Osteoblast (primary cell): ENCODE data around the gene CHRNA5. TPM values are rescaled to one million over a fixed set of nuclear protein-coding genes. Genes with fewer than 3 reads are reported as not detected.

ENCODE experiments used
- DNase-seq: peaks from one replicate; pipeline ENCODE4 v3.0.0; 2011; ENCODE audit warnings: low spot score, mixed read lengths; ENCODE audit not compliant: insufficient read length; ENCODE audit errors: missing footprints
- H2AFZ ChIP-seq: 2 replicates; pipeline ENCODE4 v1.6.0; 2011; ENCODE audit warnings: mild to moderate bottlenecking, low read length
- H3K27ac ChIP-seq: 2 replicates; pipeline ENCODE4 v1.5.1; 2011; ENCODE audit warnings: mild to moderate bottlenecking, low read depth, low read length, moderate library complexity
- H3K27me3 ChIP-seq: 2 replicates; pipeline ENCODE4 v1.6.0; 2012; ENCODE audit warnings: mild to moderate bottlenecking, control low read depth, inconsistent platforms, low read length, moderate library complexity; ENCODE audit not compliant: insufficient read depth
- H3K36me3 ChIP-seq: 2 replicates; pipeline ENCODE4 v1.5.1; 2011; ENCODE audit warnings: mild to moderate bottlenecking, low read length, control low read depth, moderate library complexity; ENCODE audit not compliant: insufficient read depth
- H3K4me1 ChIP-seq: 2 replicates; pipeline ENCODE4 v1.5.1; 2011; ENCODE audit warnings: mild to moderate bottlenecking, low read length, control low read depth, moderate library complexity; ENCODE audit not compliant: insufficient read depth
- H3K4me2 ChIP-seq: 2 replicates; pipeline ENCODE4 v1.6.0; 2011; ENCODE audit warnings: mild to moderate bottlenecking, low read length; ENCODE audit not compliant: insufficient read depth
- H3K4me3 ChIP-seq: fragments of 200-600 bp; sonication (generic); 3 replicates; pipeline ENCODE4 v1.5.1; 2012; ENCODE audit warnings: mild to moderate bottlenecking, low read length, inconsistent platforms; ENCODE audit not compliant: insufficient read depth
- H3K79me2 ChIP-seq: 2 replicates; pipeline ENCODE4 v1.6.0; 2012; ENCODE audit warnings: mild to moderate bottlenecking, low read length, control low read depth, inconsistent platforms; ENCODE audit not compliant: insufficient read depth
- H3K9me3 ChIP-seq: 2 replicates; pipeline ENCODE4 v1.5.1; 2011; ENCODE audit warnings: low read depth, low read length, control low read depth
- H4K20me1 ChIP-seq: 2 replicates; pipeline ENCODE4 v1.6.0; 2012; ENCODE audit warnings: mild to moderate bottlenecking, low read length, control low read depth; ENCODE audit not compliant: insufficient read depth
- total RNA-seq: library from RNA; depleted of rRNA; stranded (reverse); fragments of >200 nt; gene quantifications from 2 replicates; pipeline ENCODE4 v1.2.3, GENCODE V29; 2012
- TF ChIP-seq, protein P1 (sequence below): IDR thresholded peaks from 2 replicates; pipeline ENCODE4 v1.5.1; 2011; ENCODE audit warnings: mild to moderate bottlenecking, low read depth, low read length, moderate library complexity; ENCODE audit errors: extremely low read depth

Gene CHRNA5
- total RNA-seq, 1 donor: 0.36 TPM

DNA sequence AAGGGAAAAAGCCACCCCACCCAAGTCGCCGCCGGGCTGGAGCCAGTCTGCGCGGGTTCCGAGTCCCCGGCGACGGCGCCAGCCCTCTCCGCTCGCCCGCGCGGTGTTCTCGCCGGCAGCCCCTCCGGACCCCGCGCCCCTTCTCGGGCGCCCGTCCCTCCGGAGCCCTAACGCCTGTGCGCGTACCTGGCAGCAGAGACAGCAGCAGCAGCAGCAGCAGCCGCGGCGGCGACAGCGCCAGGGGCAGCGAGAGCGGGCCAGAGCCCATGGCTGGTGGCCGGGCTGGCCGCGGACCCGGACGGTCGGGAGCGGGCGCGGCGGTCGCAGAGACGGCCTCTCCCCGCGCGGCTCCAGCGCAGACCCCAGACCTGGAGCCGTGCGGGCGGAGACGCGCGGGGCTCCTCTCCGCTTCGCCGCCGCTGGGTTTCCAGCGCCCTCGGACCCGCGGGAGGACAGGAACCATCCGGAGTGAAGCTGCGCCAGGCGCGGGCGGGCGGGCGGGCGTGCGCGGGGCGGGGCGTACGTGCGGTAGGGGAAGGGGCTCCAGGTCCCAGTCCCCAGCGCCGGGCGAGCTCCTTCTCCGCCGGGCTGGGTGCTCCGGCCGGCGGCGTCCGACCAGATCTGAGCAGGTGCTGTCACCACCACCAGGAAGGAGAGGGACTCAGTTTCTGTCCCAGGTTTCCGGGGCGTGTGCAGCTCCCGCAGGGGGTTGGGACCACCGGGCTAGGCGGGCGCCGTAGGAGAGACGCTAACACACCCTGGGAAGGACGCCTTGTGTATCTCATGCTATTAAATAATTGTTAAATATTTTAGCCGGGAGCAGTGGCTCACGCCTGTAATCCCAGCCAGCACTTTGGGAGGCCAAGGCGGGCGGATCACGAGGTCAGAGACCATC lies 55.5 kb downstream of the CHRNA5 start, which contains the start of gene CHRNA3:
Gene CHRNA3 (minus strand): TSS at position 470 of the 895 bp plus-strand sequence. CDS start 202 bp downstream, at position 268.
- Histone ChIP-seq H3K4me2 (no peak within 1 kb of the TSS), H4K20me1 (no peaks in the 10 kb centered on the region), H3K36me3 (no peaks in the 10 kb centered on the region), H3K9me3 (no peaks in the 10 kb centered on the region), H3K27me3 (peaks cover 50% of the 10 kb centered on the region), H3K4me1 (peaks cover 3% of the 10 kb centered on the region), H3K4me3 (no peak within 1 kb of the TSS), H3K79me2 (no peaks in the 10 kb centered on the region), H3K27ac (no peak within 1 kb of the TSS), H2AFZ (no peak within 1 kb of the TSS)
- TF ChIP-seq, protein P1, sequence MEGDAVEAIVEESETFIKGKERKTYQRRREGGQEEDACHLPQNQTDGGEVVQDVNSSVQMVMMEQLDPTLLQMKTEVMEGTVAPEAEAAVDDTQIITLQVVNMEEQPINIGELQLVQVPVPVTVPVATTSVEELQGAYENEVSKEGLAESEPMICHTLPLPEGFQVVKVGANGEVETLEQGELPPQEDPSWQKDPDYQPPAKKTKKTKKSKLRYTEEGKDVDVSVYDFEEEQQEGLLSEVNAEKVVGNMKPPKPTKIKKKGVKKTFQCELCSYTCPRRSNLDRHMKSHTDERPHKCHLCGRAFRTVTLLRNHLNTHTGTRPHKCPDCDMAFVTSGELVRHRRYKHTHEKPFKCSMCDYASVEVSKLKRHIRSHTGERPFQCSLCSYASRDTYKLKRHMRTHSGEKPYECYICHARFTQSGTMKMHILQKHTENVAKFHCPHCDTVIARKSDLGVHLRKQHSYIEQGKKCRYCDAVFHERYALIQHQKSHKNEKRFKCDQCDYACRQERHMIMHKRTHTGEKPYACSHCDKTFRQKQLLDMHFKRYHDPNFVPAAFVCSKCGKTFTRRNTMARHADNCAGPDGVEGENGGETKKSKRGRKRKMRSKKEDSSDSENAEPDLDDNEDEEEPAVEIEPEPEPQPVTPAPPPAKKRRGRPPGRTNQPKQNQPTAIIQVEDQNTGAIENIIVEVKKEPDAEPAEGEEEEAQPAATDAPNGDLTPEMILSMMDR: no peak
- peak; percentile 32 for DNase-seq

DNA sequence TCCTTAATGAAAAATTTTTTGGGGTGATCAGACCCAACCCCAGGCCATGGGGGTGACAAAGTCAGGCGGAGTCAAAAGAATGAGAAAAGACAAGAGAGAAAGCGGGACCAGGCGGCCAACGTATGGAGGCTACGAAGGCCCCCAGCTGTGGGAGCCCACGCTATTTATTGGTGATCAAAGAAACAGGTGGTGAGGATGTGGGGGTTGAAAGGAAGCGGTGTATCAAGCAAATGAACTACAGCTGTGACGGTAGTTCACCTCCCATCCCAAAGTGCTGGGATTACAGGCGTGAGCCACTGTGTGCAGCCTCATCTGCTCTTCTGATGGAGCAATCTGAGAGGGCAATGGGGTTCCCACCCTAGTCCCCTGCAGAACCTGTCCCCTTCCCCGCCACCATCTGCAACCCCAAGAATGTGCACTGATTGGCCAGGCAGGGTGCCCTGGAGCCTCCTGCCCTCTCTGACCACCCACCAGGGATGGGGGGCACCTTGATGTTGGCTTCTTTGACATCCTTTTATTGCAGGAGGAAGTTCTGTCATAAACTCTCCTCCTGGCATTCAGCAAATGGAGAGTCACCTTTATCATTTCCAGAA lies 56.6 kb downstream of the CHRNA5 start:
- H3K4me1 ChIP-seq: peaks cover 3% of the 10 kb centered on the region
- no peak overlapping the region for H3K4me3 ChIP-seq
- peaks cover 57% of the 10 kb centered on the region for H3K27me3 ChIP-seq
- no peaks in the 10 kb centered on the region for H3K9me3 ChIP-seq
- no peaks in the 10 kb centered on the region for H3K36me3 ChIP-seq
- DNase-seq: peak; percentile 79
- H2AFZ ChIP-seq: no peak overlapping the region
- H3K27ac ChIP-seq: no peak overlapping the region
- no peaks in the 10 kb centered on the region for H4K20me1 ChIP-seq
- no peaks in the 10 kb centered on the region for H3K79me2 ChIP-seq
- H3K4me2 ChIP-seq: no peak overlapping the region
- TF ChIP-seq, protein P1: no peak

DNA sequence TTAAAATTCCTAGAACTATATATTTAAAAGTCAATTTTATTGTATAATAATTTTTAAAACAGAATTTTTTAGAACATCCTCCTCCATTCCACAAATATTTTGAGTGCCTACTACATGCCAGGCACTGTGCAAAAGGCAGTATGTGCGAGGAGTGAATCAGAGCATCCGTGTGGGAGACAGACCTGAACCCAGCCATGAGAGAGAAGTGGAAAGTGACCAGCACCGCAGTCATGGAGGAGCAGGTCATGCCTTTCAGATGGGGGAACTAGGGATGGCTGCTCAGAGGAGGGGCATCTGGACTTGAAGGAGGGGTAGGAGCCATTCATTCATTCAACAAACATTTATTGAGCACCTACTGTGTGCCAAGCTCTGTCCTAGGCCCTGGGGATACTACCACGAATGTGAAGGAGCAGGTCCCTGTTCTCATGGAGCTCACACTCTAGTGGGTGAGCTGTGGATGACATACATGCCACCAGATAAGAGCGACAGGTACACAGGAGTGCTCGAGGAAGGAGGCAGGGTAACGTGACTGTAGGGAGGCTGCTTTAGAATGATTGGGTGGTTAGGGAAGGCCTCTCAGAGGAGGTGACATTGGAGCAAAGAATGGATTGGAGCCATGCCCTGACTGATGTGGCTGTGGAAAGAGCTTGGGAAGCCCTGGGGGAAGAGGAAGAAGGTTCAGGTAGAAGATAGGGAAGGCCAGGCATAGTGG lies 58.6 kb downstream of the CHRNA5 start:
- H3K27me3 ChIP-seq: peaks cover 60% of the 10 kb centered on the region
- H2AFZ ChIP-seq: no peak overlapping the region
- no peak overlapping the region for H3K27ac ChIP-seq
- H3K79me2 ChIP-seq: no peaks in the 10 kb centered on the region
- no peaks in the 10 kb centered on the region for H3K9me3 ChIP-seq
- TF ChIP-seq, protein P1: no peak
- H3K4me2 ChIP-seq: no peak overlapping the region
- no peaks in the 10 kb centered on the region for H3K36me3 ChIP-seq
- H4K20me1 ChIP-seq: no peaks in the 10 kb centered on the region
- no peak overlapping the region for H3K4me3 ChIP-seq
- DNase-seq: no peak
- peaks cover under 1% of the 10 kb centered on the region for H3K4me1 ChIP-seq
